ENCODE measurements around the gene CISD3.

- TF ChIP-seq ZNF792 (tag by site-specific recombination; IDR thresholded peaks at IDR 0.05) (no peak), PRDM1 (tag by site-specific recombination; IDR thresholded peaks at IDR 0.05) (no peak)
These were observed 1.8 kb upstream of the CISD3 start for GRCh38 chr17:38728290-38728831.

Data from HEK293 (cell line).